ENCODE data around the gene RBCK1.
A peak's percentile ranks its signal among the peaks of the same experiment; 100 is the strongest.
"Not testable (repeated sequence)": the region's sequence is repeated elsewhere in the genome, so short reads cannot be mapped to it uniquely, and the experiment has no call there.

The RBCK1 gene

DNA sequence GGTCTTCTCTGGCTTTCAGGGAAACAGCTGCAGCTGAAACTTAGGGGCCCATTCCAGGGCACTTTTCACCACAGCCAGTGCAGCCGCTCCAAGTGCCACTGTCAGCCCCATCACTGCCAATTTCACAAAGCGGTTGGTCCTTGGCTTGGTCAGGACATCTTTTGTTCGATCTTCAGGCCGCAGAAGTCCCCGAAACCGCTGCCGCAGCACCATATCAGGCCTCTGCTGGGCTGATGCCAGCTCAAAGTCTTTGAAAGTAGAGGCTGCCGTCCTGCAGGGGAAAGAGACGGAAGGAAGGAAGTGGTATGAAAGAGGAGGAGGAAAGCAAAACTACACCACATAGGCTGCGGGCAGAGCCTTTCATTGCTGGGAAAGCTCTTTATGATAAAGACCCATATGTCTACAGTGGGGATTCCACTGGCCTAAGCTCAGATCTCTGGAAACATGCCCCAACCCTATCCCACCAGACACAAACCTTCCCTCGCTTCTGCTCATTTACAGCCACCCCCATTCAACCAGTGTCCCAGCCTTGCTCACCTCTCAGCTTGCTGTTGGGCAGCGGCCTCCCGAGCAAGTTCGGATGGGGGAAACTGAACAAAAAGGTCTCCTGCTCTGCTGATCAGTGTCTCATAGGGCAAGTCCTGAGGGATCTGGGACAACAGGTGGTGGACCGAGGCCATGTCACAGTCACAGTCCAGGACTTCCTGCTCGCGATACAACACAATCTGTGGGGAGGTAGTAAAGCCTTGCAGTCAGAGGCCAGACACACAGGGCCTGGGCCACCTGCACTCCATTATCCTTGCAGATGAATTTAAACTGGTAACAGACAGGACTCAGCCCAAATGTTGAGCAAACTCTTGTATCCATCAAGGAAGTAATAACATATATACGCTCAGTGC, 30.7 kb downstream of the RBCK1 start:
- no peak for DNase-seq

GRCh38 chr20:440148-440547, 32.0 kb downstream of the RBCK1 start:
- no peak for DNase-seq

DNA sequence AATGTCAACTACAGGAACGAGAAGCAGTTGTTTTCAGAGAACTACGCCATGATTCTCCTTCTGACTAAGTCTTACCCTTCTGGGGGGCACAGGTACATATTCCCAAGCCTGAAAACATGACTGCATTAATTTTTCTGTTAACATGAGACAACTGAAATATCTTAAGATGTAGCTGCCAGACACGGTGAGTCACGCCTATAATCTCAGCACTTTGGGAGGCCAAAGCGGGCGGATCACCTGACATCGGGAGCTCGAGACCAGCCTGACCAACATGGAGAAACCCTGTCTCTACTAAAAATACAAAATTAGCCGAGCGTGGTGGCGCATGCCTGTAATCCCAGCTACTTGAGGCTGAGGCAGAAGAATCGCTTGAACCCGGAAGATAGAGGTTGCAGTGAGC, 32.5 kb downstream of the RBCK1 start:
- DNase-seq = no peak

- DNase-seq = no peak
Observed at GRCh38 chr20:443223-443775, 35.2 kb downstream of the RBCK1 start.

- DNase-seq = no peak
Observed at GRCh38 chr20:444117-444516, 36.0 kb downstream of the RBCK1 start.

GRCh38 chr20:444862-445426, 36.8 kb downstream of the RBCK1 start:
- DNase-seq = no peak

- no peak for DNase-seq
Observed at GRCh38 chr20:445514-446336, 37.6 kb downstream of the RBCK1 start.

GRCh38 chr20:452021-452420, 43.9 kb downstream of the RBCK1 start:
- not testable (repeated sequence) for DNase-seq

DNA sequence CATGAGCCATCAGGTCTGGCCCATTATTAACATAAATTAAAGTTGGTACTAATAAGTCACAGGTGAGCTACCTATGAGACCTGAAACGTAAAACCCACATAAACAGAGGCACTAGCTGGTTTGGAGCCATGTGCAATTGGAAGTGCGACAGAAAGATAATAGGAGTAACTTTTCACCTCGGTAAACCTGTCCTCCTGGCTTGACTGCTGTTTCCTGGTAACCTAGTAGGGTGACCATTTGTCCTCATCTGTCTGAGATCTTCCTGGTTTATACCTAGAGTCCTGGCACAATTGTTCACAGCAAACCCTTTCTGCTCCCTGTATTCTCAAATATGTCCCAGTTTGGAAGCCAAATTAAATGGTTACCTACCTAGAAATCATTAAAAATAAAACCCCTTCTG, 46.9 kb downstream of the RBCK1 start:
- DNase-seq = no peak

- DNase-seq = no peak
Observed at GRCh38 chr20:458776-459175, 50.7 kb downstream of the RBCK1 start.

- DNase-seq = no peak
Observed at GRCh38 chr20:460180-460579, 52.1 kb downstream of the RBCK1 start.

DNA sequence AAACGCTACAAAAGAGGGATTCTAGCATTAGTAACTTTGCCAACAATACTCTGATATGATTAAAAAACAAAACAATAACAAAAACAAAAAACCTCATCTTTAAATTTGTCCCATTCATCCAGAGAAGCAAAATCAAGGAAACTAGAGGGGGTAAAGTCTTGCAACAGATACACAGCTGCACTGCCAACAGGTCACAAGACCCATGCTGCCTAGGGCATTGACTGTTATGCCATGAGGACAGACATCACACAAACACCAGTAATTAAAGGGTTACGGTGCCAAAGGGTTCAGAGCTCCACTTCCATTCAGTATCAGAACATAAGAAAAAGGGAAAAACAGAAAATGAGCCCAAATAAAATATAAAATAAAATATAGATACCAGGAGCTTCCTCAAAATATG, 52.6 kb downstream of the RBCK1 start:
- no peak for DNase-seq

- peak; percentile 8 for DNase-seq
Observed at GRCh38 chr20:461254-462198, 53.4 kb downstream of the RBCK1 start.

DNA sequence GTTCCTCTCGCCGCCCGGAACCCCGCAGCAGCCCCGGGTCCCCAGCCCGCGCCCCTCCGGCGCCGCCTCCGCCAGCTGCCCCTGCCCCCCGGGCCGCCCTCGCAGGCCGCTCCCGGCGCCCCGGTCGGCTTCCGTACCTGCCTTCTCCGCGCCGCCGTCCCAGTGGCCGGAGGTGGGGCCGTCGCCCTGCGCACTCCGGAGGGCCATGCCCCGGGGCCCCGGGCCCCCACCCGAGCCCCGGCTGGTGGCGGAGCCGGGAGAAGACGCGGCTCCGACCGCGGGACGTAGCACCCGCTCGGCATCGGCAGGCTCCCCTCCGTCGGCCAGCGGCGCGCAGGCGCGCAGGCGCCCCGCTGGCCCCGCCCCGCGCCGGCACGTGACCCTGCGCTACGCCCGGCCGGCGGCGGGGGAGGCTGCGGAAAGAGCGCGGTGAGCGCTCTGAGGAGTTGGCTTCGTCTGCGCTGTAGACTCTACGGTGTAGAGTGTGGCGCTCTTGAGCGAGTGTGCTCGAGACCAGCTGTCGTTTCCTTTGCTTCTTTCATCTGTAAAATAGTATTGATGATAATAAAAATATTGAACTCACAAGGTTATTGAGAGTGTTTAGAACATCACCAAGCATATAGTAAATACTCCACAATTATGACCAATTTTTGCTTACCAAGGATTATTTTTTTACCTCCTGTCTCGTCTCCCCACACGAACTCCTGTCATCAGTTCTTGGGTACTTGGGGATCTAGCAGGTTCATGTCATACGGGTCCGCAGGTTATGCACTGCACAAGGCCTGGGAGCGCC, 54.3 kb downstream of the RBCK1 start, which contains the start of gene TBC1D20:
Gene TBC1D20 (minus strand): TSS at position 335 of the 793 bp plus-strand sequence. CDS start 128 bp downstream, at position 207.
- peak; percentile 83 for DNase-seq

GRCh38 chr20:467755-468154, 59.7 kb downstream of the RBCK1 start:
- no peak for DNase-seq

GRCh38 chr20:469746-470490, 61.8 kb downstream of the RBCK1 start:
- DNase-seq = no peak

DNA sequence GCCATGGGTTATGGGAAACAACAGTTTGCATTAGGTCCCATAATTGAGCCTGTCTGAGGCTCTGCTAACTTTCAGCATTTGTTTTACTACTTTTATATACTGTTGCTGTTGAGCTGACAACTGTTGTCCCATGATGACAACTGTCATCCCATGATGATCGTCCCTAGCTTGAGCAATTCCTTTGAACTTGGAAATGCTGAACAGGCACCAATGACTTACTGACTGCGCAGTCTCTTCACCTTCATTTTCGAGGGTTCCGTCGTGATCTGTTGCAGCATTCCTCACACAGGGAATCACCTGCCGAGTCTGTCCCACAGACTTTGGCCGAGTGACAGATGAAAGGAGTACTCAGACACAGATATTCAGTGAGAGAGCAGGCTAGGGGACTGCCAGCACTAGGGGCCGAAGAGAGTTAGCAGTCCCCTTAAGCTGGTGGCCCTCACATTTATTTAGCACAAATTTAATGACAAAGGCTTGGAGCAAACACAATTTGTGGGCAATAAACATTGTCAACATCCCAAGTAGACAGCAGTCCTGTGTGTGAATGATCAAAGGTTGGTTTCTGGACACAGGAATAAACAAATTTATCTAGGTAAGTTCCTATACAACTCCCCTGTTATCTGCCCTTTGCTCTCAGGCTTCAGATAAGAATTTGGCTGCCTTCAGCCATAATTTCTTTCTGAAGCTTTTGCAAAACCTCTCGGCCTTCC, 64.2 kb downstream of the RBCK1 start:
- no peak for DNase-seq

DNA sequence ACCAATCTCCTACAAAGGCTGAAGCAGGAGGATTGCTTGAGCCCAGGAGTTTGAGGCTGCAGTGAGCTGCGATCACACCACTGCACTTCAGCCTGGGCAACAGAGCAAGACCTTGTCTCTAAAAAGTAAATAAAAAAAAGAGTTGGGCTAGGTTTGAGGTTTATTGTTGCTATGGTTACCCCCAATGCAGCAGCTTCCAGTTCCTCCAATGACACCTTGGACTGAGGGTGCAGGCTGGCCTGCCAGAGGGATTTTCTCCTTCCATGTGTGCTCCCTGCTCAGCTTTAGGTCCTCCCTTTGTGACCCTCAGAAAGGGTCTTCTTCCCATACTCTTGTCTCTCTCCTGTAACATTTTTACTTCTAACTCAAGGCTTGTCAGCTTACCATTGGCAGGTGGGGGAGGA, 64.8 kb downstream of the RBCK1 start:
- DNase-seq = no peak

- no peak for DNase-seq
Observed at GRCh38 chr20:474581-474980, 66.5 kb downstream of the RBCK1 start.

Data from NCI-H1436 (cell line).